HEK293 (cell line): ENCODE measurements around the gene CFAP97D2.
A peak's percentile ranks its signal among the peaks of the same experiment; 100 is the strongest.

Experiments
- CTCF ChIA-PET: fragments of 350-600 bp; formaldehyde crosslinking; extraction: SDS; loops from one replicate; lab custom pipeline; 2021; ENCODE audit warnings: antibody characterized with exemption; lab: Yijun Ruan, JAX
- POLR2A ChIA-PET: fragments of 300-600 bp; formaldehyde crosslinking; extraction: SDS; loops from one replicate; lab custom pipeline; 2020; ENCODE audit warnings: antibody characterized with exemption, inconsistent platforms; lab: Yijun Ruan, JAX
- H3K27ac ChIP-seq: fragments of 200-500 bp; sonication (Bioruptor generic); 2 replicates; pipeline ENCODE4 v1.5.1; 2014; ENCODE audit warnings: low read depth, low read length, control low read depth, inconsistent platforms; ENCODE audit errors: extremely low read depth
- H3K36me3 ChIP-seq, 2 experiments: fragments of 200-500 bp in 1 of 2; sonication (Bioruptor generic) in 1 of 2; 1 replicate in 1 of 2; 2 replicates in 1 of 2; pipeline ENCODE4 v1.5.1; 2014 to 2017; ENCODE audit warnings: inconsistent platforms in 2 of 2, low read length in 2 of 2; ENCODE audit not compliant: control insufficient read depth in 2 of 2, insufficient read depth in 1 of 2
- H3K4me1 ChIP-seq: fragments of 200-500 bp; sonication (Bioruptor generic); 2 replicates; pipeline ENCODE4 v1.5.1; 2014; ENCODE audit warnings: mild to moderate bottlenecking, low read length, inconsistent platforms; ENCODE audit not compliant: control insufficient read depth, insufficient read depth
- H3K4me3 ChIP-seq: 2 replicates; pipeline ENCODE4 v1.5.1; 2011; ENCODE audit warnings: low read depth, mild to moderate bottlenecking, control low read depth, low read length, moderate library complexity
- H3K9me3 ChIP-seq: fragments of 200-500 bp; sonication (Bioruptor generic); 2 replicates; pipeline ENCODE4 v1.5.1; 2014; ENCODE audit warnings: low read depth, low read length, inconsistent platforms; ENCODE audit not compliant: control insufficient read depth, insufficient read depth
- EGR2 ChIP-seq: fragments of 450-650 bp; formaldehyde crosslinking; IDR thresholded peaks from 2 replicates; pipeline ENCODE4 v1.5.1; 2016; ENCODE audit warnings: low read depth, missing biosample characterization, missing genetic modification characterization
- KLF1 ChIP-seq: fragments of 450-650 bp; formaldehyde crosslinking; IDR thresholded peaks from 2 replicates; pipeline ENCODE4 v1.5.1; 2016; ENCODE audit warnings: missing biosample characterization, missing genetic modification characterization
- KLF16 ChIP-seq: fragments of 450-650 bp; formaldehyde crosslinking; IDR thresholded peaks from 2 replicates; pipeline ENCODE4 v1.5.1; 2017; ENCODE audit warnings: missing biosample characterization, missing genetic modification characterization
- KLF9 ChIP-seq: fragments of 450-650 bp; formaldehyde crosslinking; IDR thresholded peaks from 2 replicates; pipeline ENCODE4 v1.5.1; 2016; ENCODE audit warnings: missing biosample characterization, missing genetic modification characterization, low read depth
- MYNN ChIP-seq: fragments of 450-650 bp; formaldehyde crosslinking; IDR thresholded peaks from 2 replicates; pipeline ENCODE4 v1.5.1; 2016; ENCODE audit warnings: missing biosample characterization, missing genetic modification characterization, borderline replicate concordance
- OSR2 ChIP-seq: fragments of 450-650 bp; formaldehyde crosslinking; IDR thresholded peaks from 2 replicates; pipeline ENCODE4 v1.5.1; 2016; ENCODE audit warnings: missing biosample characterization, missing genetic modification characterization
- PRDM2 ChIP-seq: fragments of 450-650 bp; formaldehyde crosslinking; IDR thresholded peaks from 2 replicates; pipeline ENCODE4 v1.5.1; 2016; ENCODE audit warnings: missing biosample characterization, missing genetic modification characterization, borderline replicate concordance
- SCRT1 ChIP-seq: fragments of 450-650 bp; formaldehyde crosslinking; IDR thresholded peaks from 2 replicates; pipeline ENCODE4 v1.5.1; 2016; ENCODE audit warnings: missing biosample characterization, missing genetic modification characterization, borderline replicate concordance
- ZBTB8A ChIP-seq: fragments of 450-650 bp; formaldehyde crosslinking; IDR thresholded peaks from 2 replicates; pipeline ENCODE4 v1.5.1; 2016; ENCODE audit warnings: missing biosample characterization, missing genetic modification characterization
- ZFHX2 ChIP-seq: fragments of 450-650 bp; formaldehyde crosslinking; conservative IDR thresholded peaks from 2 replicates; pipeline ENCODE4 v1.5.1; 2016; ENCODE audit warnings: missing biosample characterization, missing genetic modification characterization
- ZFP3 ChIP-seq: fragments of 450-650 bp; formaldehyde crosslinking; IDR thresholded peaks from 2 replicates; pipeline ENCODE4 v1.5.1; 2016; ENCODE audit warnings: low read depth, missing biosample characterization, missing genetic modification characterization
- ZIC2 ChIP-seq: fragments of 450-650 bp; formaldehyde crosslinking; IDR thresholded peaks from 2 replicates; pipeline ENCODE4 v1.5.1; 2016; ENCODE audit warnings: missing biosample characterization, missing genetic modification characterization
- ZNF140 ChIP-seq: fragments of 450-650 bp; formaldehyde crosslinking; IDR thresholded peaks from 2 replicates; pipeline ENCODE4 v1.5.1; 2016; ENCODE audit warnings: missing biosample characterization, missing genetic modification characterization
- ZNF157 ChIP-seq: fragments of 450-650 bp; formaldehyde crosslinking; IDR thresholded peaks from 2 replicates; pipeline ENCODE4 v1.5.1; 2016; ENCODE audit warnings: missing biosample characterization, missing genetic modification characterization
- ZNF175 ChIP-seq: fragments of 450-650 bp; formaldehyde crosslinking; IDR thresholded peaks from 2 replicates; pipeline ENCODE4 v1.5.1; 2016; ENCODE audit warnings: missing biosample characterization, missing genetic modification characterization
- ZNF221 ChIP-seq: fragments of 450-650 bp; formaldehyde crosslinking; IDR thresholded peaks from 2 replicates; pipeline ENCODE4 v1.5.1; 2017; ENCODE audit warnings: missing biosample characterization, missing genetic modification characterization, borderline replicate concordance
- ZNF23 ChIP-seq: fragments of 450-650 bp; formaldehyde crosslinking; IDR thresholded peaks from 2 replicates; pipeline ENCODE4 v1.5.1; 2016; ENCODE audit warnings: missing biosample characterization, missing genetic modification characterization, borderline replicate concordance
- ZNF239 ChIP-seq: fragments of 450-650 bp; formaldehyde crosslinking; IDR thresholded peaks from 2 replicates; pipeline ENCODE4 v1.5.1; 2016; ENCODE audit warnings: missing biosample characterization, missing genetic modification characterization
- ZNF311 ChIP-seq: fragments of 450-650 bp; formaldehyde crosslinking; IDR thresholded peaks from 2 replicates; pipeline ENCODE4 v1.5.1; 2017; ENCODE audit warnings: missing biosample characterization, missing genetic modification characterization, borderline replicate concordance
- ZNF473 ChIP-seq: fragments of 450-650 bp; formaldehyde crosslinking; IDR thresholded peaks from 2 replicates; pipeline ENCODE4 v1.5.1; 2017; ENCODE audit warnings: missing biosample characterization, missing genetic modification characterization
- ZNF626 ChIP-seq: fragments of 450-650 bp; sonication (Bioruptor Pico); formaldehyde crosslinking; IDR thresholded peaks from 2 replicates; pipeline ENCODE4 v1.5.1; 2018; ENCODE audit warnings: missing biosample characterization, missing genetic modification characterization, inconsistent platforms
- TF ChIP-seq, protein P1 (sequence below): fragments of 450-650 bp; formaldehyde crosslinking; IDR thresholded peaks from 2 replicates; pipeline ENCODE4 v1.5.1; 2017; ENCODE audit warnings: missing biosample characterization, missing genetic modification characterization
- TF ChIP-seq, protein P2 (sequence below): fragments of 450-650 bp; formaldehyde crosslinking; IDR thresholded peaks from 2 replicates; pipeline ENCODE4 v1.5.1; 2016; ENCODE audit warnings: missing biosample characterization, missing genetic modification characterization

The CFAP97D2 gene

GRCh38 chr13:114142137-114142550 is 36.9 kb upstream of the CFAP97D2 start:
- ChIA-PET CTCF (interaction anchor here (0.7 kb wide), 1 partner anchor 14 kb away, joined by 3 read pairs; no protein-coding TSS in a partner anchor), POLR2A (no interaction called here)
- H3K27ac ChIP-seq, result no peak overlapping the region
- no peaks in the 10 kb centered on the region for H3K9me3 ChIP-seq
- no peak overlapping the region for H3K4me3 ChIP-seq
- H3K4me1 ChIP-seq, result no peaks in the 10 kb centered on the region
- TF ChIP-seq MYNN (tag by site-specific recombination), result 0 out of 2 replicates have a peak, but pooled peaks have one; percentile 7
- no peak for TF ChIP-seq ZNF473 (tag by site-specific recombination)
- TF ChIP-seq, protein P1, sequence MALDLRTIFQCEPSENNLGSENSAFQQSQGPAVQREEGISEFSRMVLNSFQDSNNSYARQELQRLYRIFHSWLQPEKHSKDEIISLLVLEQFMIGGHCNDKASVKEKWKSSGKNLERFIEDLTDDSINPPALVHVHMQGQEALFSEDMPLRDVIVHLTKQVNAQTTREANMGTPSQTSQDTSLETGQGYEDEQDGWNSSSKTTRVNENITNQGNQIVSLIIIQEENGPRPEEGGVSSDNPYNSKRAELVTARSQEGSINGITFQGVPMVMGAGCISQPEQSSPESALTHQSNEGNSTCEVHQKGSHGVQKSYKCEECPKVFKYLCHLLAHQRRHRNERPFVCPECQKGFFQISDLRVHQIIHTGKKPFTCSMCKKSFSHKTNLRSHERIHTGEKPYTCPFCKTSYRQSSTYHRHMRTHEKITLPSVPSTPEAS (tag by site-specific recombination), result peak; percentile 95
- TF ChIP-seq, protein P2, sequence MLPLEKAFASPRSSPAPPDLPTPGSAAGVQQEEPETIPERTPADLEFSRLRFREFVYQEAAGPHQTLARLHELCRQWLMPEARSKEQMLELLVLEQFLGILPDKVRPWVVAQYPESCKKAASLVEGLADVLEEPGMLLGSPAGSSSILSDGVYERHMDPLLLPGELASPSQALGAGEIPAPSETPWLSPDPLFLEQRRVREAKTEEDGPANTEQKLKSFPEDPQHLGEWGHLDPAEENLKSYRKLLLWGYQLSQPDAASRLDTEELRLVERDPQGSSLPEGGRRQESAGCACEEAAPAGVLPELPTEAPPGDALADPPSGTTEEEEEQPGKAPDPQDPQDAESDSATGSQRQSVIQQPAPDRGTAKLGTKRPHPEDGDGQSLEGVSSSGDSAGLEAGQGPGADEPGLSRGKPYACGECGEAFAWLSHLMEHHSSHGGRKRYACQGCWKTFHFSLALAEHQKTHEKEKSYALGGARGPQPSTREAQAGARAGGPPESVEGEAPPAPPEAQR (tag by site-specific recombination), result no peak
- no peak for TF ChIP-seq KLF1 (tag by site-specific recombination)
- TF ChIP-seq SCRT1, result peak; percentile 7; the same call in 1 of the 2 replicates
- peak; percentile 75 for TF ChIP-seq EGR2 (tag by site-specific recombination)
- TF ChIP-seq KLF9 (tag by site-specific recombination), result 0 out of 2 replicates have a peak, but pooled peaks have one; percentile 6
- TF ChIP-seq ZFHX2 (tag by site-specific recombination), result peak; percentile 94
- no peak for TF ChIP-seq ZNF157 (tag by site-specific recombination)
- no peak for TF ChIP-seq OSR2 (tag by site-specific recombination)
- TF ChIP-seq ZNF311, result peak; percentile 20; the same call in 1 of the 2 replicates
- no peaks in the 10 kb centered on the region for H3K36me3 ChIP-seq

DNA sequence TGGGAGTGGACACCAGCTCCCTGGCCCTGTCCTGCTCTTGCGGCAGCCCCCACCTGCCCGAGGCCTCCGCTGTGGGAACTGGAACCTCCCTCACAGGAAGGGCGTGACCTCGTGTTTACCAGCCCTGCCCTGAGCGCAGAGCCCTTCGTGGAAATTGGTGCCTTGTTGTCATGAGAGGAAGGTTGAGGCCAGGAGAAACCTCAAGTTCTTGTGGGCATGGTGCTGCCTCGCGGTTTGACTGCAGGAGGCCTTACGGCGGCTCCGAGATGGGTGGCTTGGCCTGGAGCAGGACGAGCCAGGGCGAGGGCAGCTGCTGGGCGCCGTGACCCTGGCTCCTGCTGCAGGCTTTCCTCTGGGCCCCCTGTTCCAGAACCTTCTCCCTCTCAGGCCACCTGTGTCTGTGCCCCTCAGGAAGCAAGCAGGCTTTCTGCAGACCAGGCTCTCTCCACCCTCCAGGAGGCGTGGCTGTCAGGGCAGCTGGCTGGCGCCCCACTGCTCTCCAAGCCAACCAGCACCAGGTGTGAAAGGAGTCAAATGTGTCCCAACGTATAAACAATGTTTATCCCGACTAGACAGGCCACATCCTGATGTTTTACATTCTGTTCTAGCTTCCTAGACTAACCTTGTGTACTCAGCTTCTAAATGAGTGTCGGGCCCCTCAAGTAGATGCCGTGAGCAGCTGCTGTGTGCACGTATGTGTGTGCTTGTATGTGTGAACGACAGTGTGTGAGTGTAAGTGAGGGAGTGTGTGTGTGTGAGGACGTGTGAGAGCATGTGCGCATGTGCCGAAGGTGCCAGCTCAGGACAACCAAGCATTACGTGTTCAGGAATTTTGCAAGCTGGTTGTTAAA is 36.2 kb upstream of the CFAP97D2 start:
- POLR2A ChIA-PET, result no interaction called here
- TF ChIP-seq ZIC2 (tag by site-specific recombination) (peak; percentile 47), ZNF175 (tag by site-specific recombination) (no peak), ZNF626 (tag by site-specific recombination) (no peak), ZBTB8A (tag by site-specific recombination) (0 out of 2 replicates have a peak, but pooled peaks have one; percentile 14), ZNF23 (tag by site-specific recombination) (no peak), ZNF221 (tag by site-specific recombination) (no peak), KLF16 (no peak), PRDM2 (tag by site-specific recombination) (no peak), EGR2 (tag by site-specific recombination) (no peak), ZFP3 (tag by site-specific recombination) (no peak), ZNF140 (no peak), ZNF239 (no peak)
- TF ChIP-seq, protein P2 (tag by site-specific recombination), result no peak
- no peak overlapping the region for H3K27ac ChIP-seq

More for the DNA sequence above, 36.2 kb upstream of the CFAP97D2 start:
- H3K9me3 ChIP-seq, result no peaks in the 10 kb centered on the region
- CTCF ChIA-PET, result interaction anchor here (0.7 to 0.9 kb wide), 2 partner anchors 15 to 83 kb away, joined by 3 read pairs; no protein-coding TSS in a partner anchor
- H3K4me1 ChIP-seq, result no peaks in the 10 kb centered on the region
- no peak overlapping the region for H3K4me3 ChIP-seq
- H3K36me3 ChIP-seq, result no peaks in the 10 kb centered on the region
